GM23338 (cell line): ENCODE measurements around the gene RNF141.

Source experiments
- EZH2 ChIP-seq: fragments of 200-600 bp; sonication (generic); IDR thresholded peaks from one replicate; pipeline ENCODE4 v1.8.0; 2017; ENCODE audit warnings: antibody characterized with exemption, mild to moderate bottlenecking, low read depth; ENCODE audit not compliant: unreplicated experiment
- EZH2phosphoT487 ChIP-seq: fragments of 200-600 bp; sonication (generic); IDR thresholded peaks from one replicate; pipeline ENCODE4 v1.8.1; 2018; ENCODE audit warnings: antibody characterized with exemption; ENCODE audit not compliant: unreplicated experiment
- POLR2AphosphoS5 ChIP-seq: IDR thresholded peaks from 2 replicates; pipeline ENCODE4 v1.6.1; 2016; ENCODE audit warnings: antibody characterized with exemption, low read depth
- TF ChIP-seq, protein P1 (sequence below), 2 experiments: fragments of 200-600 bp in 1 of 2; sonication (generic) in 1 of 2; conservative IDR thresholded peaks; 2 replicates each; pipeline versions ENCODE4 v1.5.1 to v1.6.1; 2016 to 2017; ENCODE audit warnings: antibody characterized with exemption in 2 of 2, low read depth in 2 of 2, mild to moderate bottlenecking in 2 of 2, moderate library complexity in 1 of 2
- TF ChIP-seq, protein P2 (sequence below): IDR thresholded peaks from one replicate; pipeline ENCODE4 v1.6.1; 2018; ENCODE audit warnings: antibody characterized with exemption; ENCODE audit not compliant: unreplicated experiment
- TF ChIP-seq, protein P3 (sequence below): IDR thresholded peaks from 2 replicates; pipeline ENCODE4 v1.6.1; 2016; ENCODE audit warnings: antibody characterized with exemption

DNA sequence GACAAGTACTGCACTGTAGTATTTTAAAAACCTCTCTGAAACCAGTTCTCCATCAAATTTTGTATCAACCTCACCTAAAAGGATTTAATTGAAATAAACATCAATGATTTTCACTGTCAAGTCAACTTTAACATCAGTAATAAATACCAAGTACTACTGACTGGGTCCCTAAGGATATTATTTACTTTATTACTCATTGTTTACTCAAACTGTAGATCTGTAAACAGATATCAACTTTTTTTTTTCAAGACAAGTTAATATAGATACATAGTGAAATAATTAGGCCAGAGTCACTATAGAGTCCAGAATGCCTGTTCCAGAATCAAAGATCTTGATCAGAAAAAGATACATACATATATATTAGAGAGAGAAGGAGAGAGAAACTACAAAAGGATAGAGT, 1.6 kb downstream of the RNF141 start:
- TF ChIP-seq, protein P1, sequence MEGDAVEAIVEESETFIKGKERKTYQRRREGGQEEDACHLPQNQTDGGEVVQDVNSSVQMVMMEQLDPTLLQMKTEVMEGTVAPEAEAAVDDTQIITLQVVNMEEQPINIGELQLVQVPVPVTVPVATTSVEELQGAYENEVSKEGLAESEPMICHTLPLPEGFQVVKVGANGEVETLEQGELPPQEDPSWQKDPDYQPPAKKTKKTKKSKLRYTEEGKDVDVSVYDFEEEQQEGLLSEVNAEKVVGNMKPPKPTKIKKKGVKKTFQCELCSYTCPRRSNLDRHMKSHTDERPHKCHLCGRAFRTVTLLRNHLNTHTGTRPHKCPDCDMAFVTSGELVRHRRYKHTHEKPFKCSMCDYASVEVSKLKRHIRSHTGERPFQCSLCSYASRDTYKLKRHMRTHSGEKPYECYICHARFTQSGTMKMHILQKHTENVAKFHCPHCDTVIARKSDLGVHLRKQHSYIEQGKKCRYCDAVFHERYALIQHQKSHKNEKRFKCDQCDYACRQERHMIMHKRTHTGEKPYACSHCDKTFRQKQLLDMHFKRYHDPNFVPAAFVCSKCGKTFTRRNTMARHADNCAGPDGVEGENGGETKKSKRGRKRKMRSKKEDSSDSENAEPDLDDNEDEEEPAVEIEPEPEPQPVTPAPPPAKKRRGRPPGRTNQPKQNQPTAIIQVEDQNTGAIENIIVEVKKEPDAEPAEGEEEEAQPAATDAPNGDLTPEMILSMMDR (conservative IDR thresholded peaks at IDR 0.05; ENCODE audit: low read depth in 2 of 2), result no peak
- TF ChIP-seq EZH2phosphoT487 (no peak), EZH2 (no peak), POLR2AphosphoS5 (no peak)
- TF ChIP-seq, protein P2, sequence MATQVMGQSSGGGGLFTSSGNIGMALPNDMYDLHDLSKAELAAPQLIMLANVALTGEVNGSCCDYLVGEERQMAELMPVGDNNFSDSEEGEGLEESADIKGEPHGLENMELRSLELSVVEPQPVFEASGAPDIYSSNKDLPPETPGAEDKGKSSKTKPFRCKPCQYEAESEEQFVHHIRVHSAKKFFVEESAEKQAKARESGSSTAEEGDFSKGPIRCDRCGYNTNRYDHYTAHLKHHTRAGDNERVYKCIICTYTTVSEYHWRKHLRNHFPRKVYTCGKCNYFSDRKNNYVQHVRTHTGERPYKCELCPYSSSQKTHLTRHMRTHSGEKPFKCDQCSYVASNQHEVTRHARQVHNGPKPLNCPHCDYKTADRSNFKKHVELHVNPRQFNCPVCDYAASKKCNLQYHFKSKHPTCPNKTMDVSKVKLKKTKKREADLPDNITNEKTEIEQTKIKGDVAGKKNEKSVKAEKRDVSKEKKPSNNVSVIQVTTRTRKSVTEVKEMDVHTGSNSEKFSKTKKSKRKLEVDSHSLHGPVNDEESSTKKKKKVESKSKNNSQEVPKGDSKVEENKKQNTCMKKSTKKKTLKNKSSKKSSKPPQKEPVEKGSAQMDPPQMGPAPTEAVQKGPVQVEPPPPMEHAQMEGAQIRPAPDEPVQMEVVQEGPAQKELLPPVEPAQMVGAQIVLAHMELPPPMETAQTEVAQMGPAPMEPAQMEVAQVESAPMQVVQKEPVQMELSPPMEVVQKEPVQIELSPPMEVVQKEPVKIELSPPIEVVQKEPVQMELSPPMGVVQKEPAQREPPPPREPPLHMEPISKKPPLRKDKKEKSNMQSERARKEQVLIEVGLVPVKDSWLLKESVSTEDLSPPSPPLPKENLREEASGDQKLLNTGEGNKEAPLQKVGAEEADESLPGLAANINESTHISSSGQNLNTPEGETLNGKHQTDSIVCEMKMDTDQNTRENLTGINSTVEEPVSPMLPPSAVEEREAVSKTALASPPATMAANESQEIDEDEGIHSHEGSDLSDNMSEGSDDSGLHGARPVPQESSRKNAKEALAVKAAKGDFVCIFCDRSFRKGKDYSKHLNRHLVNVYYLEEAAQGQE, result no peak
- TF ChIP-seq, protein P3, sequence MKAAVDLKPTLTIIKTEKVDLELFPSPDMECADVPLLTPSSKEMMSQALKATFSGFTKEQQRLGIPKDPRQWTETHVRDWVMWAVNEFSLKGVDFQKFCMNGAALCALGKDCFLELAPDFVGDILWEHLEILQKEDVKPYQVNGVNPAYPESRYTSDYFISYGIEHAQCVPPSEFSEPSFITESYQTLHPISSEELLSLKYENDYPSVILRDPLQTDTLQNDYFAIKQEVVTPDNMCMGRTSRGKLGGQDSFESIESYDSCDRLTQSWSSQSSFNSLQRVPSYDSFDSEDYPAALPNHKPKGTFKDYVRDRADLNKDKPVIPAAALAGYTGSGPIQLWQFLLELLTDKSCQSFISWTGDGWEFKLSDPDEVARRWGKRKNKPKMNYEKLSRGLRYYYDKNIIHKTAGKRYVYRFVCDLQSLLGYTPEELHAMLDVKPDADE, result no peak
